Endothelial cell of umbilical vein (primary cell): ENCODE measurements around the gene ARID1B. TPM values are rescaled to one million over a fixed set of nuclear protein-coding genes. Genes with fewer than 3 reads are reported as not detected.

ENCODE experiments used
- BruUV-seq: library from RNA; stranded (reverse); fragments of 400-500 nt; replicated peaks from 2 replicates; lab custom pipeline; 2021; lab: Mats Ljungman, UMichigan
- CTCF ChIA-PET: fragments of 300-600, 350-600 bp; sonication (Branson Sonifier 250); formaldehyde crosslinking; loops from one replicate; lab custom pipeline; 2021; ENCODE audit warnings: antibody characterized with exemption, inconsistent platforms; lab: Charles Lee
- POLR2A ChIA-PET: fragments of 300-600, 350-600 bp; sonication (Branson Sonifier 250); formaldehyde crosslinking; loops from one replicate; lab custom pipeline; 2021; ENCODE audit warnings: antibody characterized with exemption, inconsistent platforms; lab: Charles Lee
- DNase-seq: peaks from one replicate; pipeline ENCODE4 v3.0.0-alpha.2; 2011; ENCODE audit warnings: low read depth, low spot score
- FAIRE-seq: peaks from 2 replicates; lab custom pipeline; 2011; peaks lifted over from hg19 to GRCh38; lab: Jason Lieb, UNC
- H2AFZ ChIP-seq: 2 replicates; pipeline ENCODE4 v1.6.0; 2012; ENCODE audit warnings: low read depth, low read length, control low read depth, inconsistent platforms
- H3K27ac ChIP-seq: 2 replicates; pipeline ENCODE4 v1.5.1; 2011; ENCODE audit warnings: low read depth, mild to moderate bottlenecking, control low read depth, low read length, moderate library complexity; ENCODE audit not compliant: insufficient read depth
- H3K27me3 ChIP-seq, 2 experiments: 2 replicates each; pipeline versions ENCODE4 v1.6.0 to v1.6.1; 2011; ENCODE audit warnings: low read length in 2 of 2, mixed read lengths in 1 of 2; ENCODE audit not compliant: control insufficient read depth in 2 of 2, insufficient read depth in 2 of 2
- H3K36me3 ChIP-seq, 2 experiments: 2 replicates in 1 of 2; 3 replicates in 1 of 2; pipeline ENCODE4 v1.5.1; 2011; ENCODE audit warnings: low read length in 2 of 2, mild to moderate bottlenecking in 1 of 2, moderate library complexity in 1 of 2; ENCODE audit not compliant: control insufficient read depth in 2 of 2, insufficient read depth in 2 of 2; ENCODE audit errors: extremely low read depth in 1 of 2
- H3K4me1 ChIP-seq: 3 replicates; pipeline ENCODE4 v1.5.1; 2011; ENCODE audit warnings: mild to moderate bottlenecking, low read length; ENCODE audit not compliant: control insufficient read depth, insufficient read depth; ENCODE audit errors: extremely low read depth
- H3K4me2 ChIP-seq: 2 replicates; pipeline ENCODE4 v1.6.1; 2011; ENCODE audit warnings: low read length, control low read depth, mixed read lengths; ENCODE audit not compliant: insufficient read depth
- H3K4me3 ChIP-seq, 3 experiments: fragments of 200-600 bp in 1 of 3; sonication (generic), shearing (Covaris generic) in 1 of 3; replicated peaks in 1 of 3; 2 replicates each; pipeline ENCODE4 v1.5.1; 2011 to 2016; ENCODE audit warnings: control low read depth in 3 of 3, low read length in 3 of 3, mild to moderate bottlenecking in 2 of 3, inconsistent platforms in 1 of 3, low read depth in 1 of 3, moderate library complexity in 1 of 3; ENCODE audit not compliant: insufficient read depth in 1 of 3
- H3K79me2 ChIP-seq: 2 replicates; pipeline ENCODE4 v1.6.0; 2012; ENCODE audit warnings: low read length, inconsistent platforms; ENCODE audit not compliant: control insufficient read depth, insufficient read depth
- H3K9ac ChIP-seq: replicated peaks from 2 replicates; pipeline ENCODE3; 2011; ENCODE audit warnings: low read length, control low read depth; ENCODE audit not compliant: insufficient read depth; ENCODE audit errors: extremely low read depth
- H3K9me1 ChIP-seq: replicated peaks from 3 replicates; pipeline ENCODE4 v1.6.0; 2011; ENCODE audit warnings: mild to moderate bottlenecking, low read length; ENCODE audit not compliant: control insufficient read depth, insufficient read depth; ENCODE audit errors: extremely low read depth
- H3K9me3 ChIP-seq: replicated peaks from 2 replicates; pipeline ENCODE4 v1.5.1; 2012; ENCODE audit warnings: low read length, inconsistent platforms; ENCODE audit not compliant: control insufficient read depth, insufficient read depth
- H4K20me1 ChIP-seq: replicated peaks from 2 replicates; pipeline ENCODE3; 2011; ENCODE audit warnings: mild to moderate bottlenecking, low read length; ENCODE audit not compliant: control insufficient read depth, insufficient read depth; ENCODE audit errors: extremely low read depth
- EZH2 ChIP-seq: IDR thresholded peaks from 2 replicates; pipeline ENCODE4 v1.6.1; 2012; ENCODE audit warnings: borderline replicate concordance, low read depth, mild to moderate bottlenecking, moderate library complexity, low read length, inconsistent platforms; ENCODE audit not compliant: severe bottlenecking
- FOS ChIP-seq: IDR thresholded peaks from 2 replicates; pipeline ENCODE4 v1.6.1; 2011; ENCODE audit warnings: mild to moderate bottlenecking, low read length, moderate library complexity, borderline replicate concordance; ENCODE audit not compliant: insufficient read depth
- GATA2 ChIP-seq: IDR thresholded peaks from 2 replicates; pipeline ENCODE4 v1.7.0; 2011; ENCODE audit warnings: low read depth, mild to moderate bottlenecking, moderate library complexity, mixed read lengths, low read length; ENCODE audit not compliant: insufficient read length, insufficient read depth
- JUN ChIP-seq: IDR thresholded peaks from 2 replicates; pipeline ENCODE4 v1.6.1; 2011; ENCODE audit warnings: borderline replicate concordance, low read depth; ENCODE audit not compliant: insufficient read length, insufficient read depth
- MYC ChIP-seq: IDR thresholded peaks from one replicate; pipeline ENCODE4 v1.6.1; 2011; ENCODE audit warnings: mild to moderate bottlenecking, low read depth, low read length
- POLR2A ChIP-seq: IDR thresholded peaks from 2 replicates; pipeline ENCODE4 v1.6.1; 2012; ENCODE audit warnings: low read depth, mild to moderate bottlenecking, control low read depth, low read length
- POLR2AphosphoS5 ChIP-seq: IDR thresholded peaks from 2 replicates; pipeline ENCODE4 v1.6.1; 2012; ENCODE audit warnings: low read depth, mild to moderate bottlenecking, control low read depth, low read length, moderate library complexity; ENCODE audit not compliant: insufficient read depth
- dilution Hi-C: fragments of 300-500 bp; cut with MboI; formaldehyde crosslinking; loops from one replicate; pipeline ENCODE4 v1.15.0; 2019; ENCODE audit warnings: low sequenced_read_pairs; ENCODE audit not compliant: extremely low pct_ligation_motif_present
- intact Hi-C: fragments of 100-400 bp; cut with micrococcal nuclease; formaldehyde crosslinking; loops from one replicate; pipeline ENCODE4 v1.10.0; 2022
- polyA plus RNA-seq, 4 experiments: library from polyadenylated mRNA; depleted of rRNA in 3 of 4; stranded (reverse) in 3 of 4; unstranded in 1 of 4; fragments of >200 nt; gene quantifications; 2 replicates each; pipeline versions ENCODE4 v1.2.1 to v1.2.3, GENCODE V29; 2011 to 2012; ENCODE audit warnings: missing spikeins in 1 of 4
- total RNA-seq: library from RNA; stranded (reverse); gene quantifications from 2 replicates; pipeline ENCODE4 v1.2.3, GENCODE V29; 2021
- TF ChIP-seq, protein P1 (sequence below), 2 donors: IDR thresholded peaks; 1 replicate in 1 of 2; 2 replicates in 1 of 2; pipeline ENCODE4 v1.5.1; 2011; ENCODE audit warnings: low read length in 2 of 2, mild to moderate bottlenecking in 2 of 2, moderate library complexity in 2 of 2, control low read depth in 1 of 2, inconsistent platforms in 1 of 2, low read depth in 1 of 2; ENCODE audit not compliant: insufficient read depth in 1 of 2; ENCODE audit errors: extremely low read depth in 1 of 2
- TF ChIP-seq, protein P2 (sequence below): IDR thresholded peaks from 2 replicates; pipeline ENCODE4 v1.6.1; 2011; ENCODE audit not compliant: insufficient read depth, insufficient read length

ARID1B gene
- total and polyA plus RNA-seq, 2 donors (not counting 3 experiments of a cell fraction or from before 2014, with no cell fraction given) = 21.8 to 89.5 TPM

DNA sequence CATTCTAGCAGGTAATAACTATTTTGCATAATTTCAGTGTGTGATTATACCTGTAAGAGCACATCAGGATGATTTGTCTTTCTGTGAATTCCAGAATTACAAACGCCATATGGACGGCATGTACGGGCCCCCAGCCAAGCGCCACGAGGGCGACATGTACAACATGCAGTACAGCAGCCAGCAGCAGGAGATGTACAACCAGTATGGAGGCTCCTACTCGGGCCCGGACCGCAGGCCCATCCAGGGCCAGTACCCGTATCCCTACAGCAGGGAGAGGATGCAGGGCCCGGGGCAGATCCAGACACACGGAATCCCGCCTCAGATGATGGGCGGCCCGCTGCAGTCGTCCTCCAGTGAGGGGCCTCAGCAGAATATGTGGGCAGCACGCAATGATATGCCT lies 423.4 kb downstream of the ARID1B start:
- Histone ChIP-seq H3K4me1 (no peaks in the 10 kb centered on the region), H3K4me2 (no peak overlapping the region), H3K9me3 (no peaks in the 10 kb centered on the region), H3K27ac (no peak overlapping the region), H3K79me2 (no peaks in the 10 kb centered on the region), H3K9me1 (no peaks in the 10 kb centered on the region), H3K27me3 (no peaks in the 10 kb centered on the region), H3K4me3 (no peak overlapping the region), H3K36me3 (peaks cover 5 to 29% of the 10 kb centered on the region in 2 experiments), H2AFZ (no peak overlapping the region), H3K9ac (no peak overlapping the region), H4K20me1 (no peaks in the 10 kb centered on the region)
- no peak for FAIRE-seq
- dilution Hi-C loops (no loop called here), intact Hi-C loops (no loop called here)
- ChIA-PET POLR2A (no interaction called here), CTCF (no interaction called here)
- TF ChIP-seq, protein P1, sequence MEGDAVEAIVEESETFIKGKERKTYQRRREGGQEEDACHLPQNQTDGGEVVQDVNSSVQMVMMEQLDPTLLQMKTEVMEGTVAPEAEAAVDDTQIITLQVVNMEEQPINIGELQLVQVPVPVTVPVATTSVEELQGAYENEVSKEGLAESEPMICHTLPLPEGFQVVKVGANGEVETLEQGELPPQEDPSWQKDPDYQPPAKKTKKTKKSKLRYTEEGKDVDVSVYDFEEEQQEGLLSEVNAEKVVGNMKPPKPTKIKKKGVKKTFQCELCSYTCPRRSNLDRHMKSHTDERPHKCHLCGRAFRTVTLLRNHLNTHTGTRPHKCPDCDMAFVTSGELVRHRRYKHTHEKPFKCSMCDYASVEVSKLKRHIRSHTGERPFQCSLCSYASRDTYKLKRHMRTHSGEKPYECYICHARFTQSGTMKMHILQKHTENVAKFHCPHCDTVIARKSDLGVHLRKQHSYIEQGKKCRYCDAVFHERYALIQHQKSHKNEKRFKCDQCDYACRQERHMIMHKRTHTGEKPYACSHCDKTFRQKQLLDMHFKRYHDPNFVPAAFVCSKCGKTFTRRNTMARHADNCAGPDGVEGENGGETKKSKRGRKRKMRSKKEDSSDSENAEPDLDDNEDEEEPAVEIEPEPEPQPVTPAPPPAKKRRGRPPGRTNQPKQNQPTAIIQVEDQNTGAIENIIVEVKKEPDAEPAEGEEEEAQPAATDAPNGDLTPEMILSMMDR (IDR thresholded peaks at IDR 0.05; ENCODE audit: extremely low read depth in 1 of 2, insufficient read depth in 1 of 2, low read depth in 1 of 2, low read length in 2 of 2) = no peak
- TF ChIP-seq EZH2 = no peak
- TF ChIP-seq POLR2AphosphoS5 = no peak
- no peak for TF ChIP-seq POLR2A
- TF ChIP-seq GATA2 = no peak
- TF ChIP-seq, protein P2, sequence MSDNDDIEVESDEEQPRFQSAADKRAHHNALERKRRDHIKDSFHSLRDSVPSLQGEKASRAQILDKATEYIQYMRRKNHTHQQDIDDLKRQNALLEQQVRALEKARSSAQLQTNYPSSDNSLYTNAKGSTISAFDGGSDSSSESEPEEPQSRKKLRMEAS = no peak
- TF ChIP-seq MYC = no peak
- TF ChIP-seq JUN = no peak
- no peak for TF ChIP-seq FOS
- DNase-seq = no peak
- BruUV-seq = no TSS peak
